Activated CD4-positive, CD25-positive, alpha-beta regulatory T cell treated with anti-CD3 and anti-CD28 coated beads, Interleukin-2, amount 50 U/mL, for 72 hours (primary cell): ENCODE data around the gene AP2A1.

Experiments used
- DNase-seq: peaks from one replicate; pipeline ENCODE4 v3.0.0; 2021

Gene AP2A1

DNA sequence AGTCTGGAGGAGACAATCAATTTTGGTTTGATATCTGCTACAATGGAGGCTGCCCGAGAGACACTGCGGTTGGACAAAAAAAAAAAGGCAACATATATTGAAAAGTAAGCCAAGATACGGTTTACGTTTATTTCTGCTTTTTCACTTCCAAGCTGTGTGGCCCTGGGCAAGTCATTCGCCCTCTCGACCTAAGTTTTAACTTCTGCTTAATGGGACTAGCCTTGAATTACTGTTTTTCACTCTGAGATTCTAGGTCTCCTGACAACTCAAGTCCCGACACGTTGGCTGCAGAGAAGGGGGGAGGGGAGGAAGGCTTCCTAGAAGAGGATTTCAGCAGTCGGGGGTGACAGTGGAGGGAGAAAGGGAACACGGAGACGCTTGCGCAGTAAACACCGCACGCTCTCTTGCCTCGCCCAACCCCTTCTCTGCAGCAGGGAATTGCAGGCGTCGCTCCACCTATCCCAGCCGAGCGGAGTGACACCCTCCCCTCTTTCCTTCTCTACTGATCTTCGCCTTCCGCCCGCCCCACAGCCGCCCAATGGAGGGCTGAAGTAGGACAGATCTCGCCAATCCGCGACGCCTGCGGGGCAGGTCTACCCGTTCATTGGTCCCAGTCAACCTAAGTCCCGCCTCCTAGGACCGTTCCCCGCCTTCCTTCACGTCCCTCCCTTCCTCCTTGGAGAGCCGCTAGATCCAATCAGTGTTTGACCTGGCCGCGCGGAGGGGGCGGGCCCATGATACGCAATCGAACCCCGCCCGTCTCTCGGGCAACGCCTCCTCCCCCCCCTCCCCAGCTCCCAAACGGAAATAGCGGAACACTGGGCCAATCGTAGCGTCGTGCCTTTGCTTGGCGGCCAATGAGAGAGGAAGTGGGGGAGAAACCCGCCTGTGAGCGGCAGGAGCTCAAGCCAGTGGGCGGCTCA is 533 bp upstream of the AP2A1 start:
- DNase-seq = peak; percentile 97

DNA sequence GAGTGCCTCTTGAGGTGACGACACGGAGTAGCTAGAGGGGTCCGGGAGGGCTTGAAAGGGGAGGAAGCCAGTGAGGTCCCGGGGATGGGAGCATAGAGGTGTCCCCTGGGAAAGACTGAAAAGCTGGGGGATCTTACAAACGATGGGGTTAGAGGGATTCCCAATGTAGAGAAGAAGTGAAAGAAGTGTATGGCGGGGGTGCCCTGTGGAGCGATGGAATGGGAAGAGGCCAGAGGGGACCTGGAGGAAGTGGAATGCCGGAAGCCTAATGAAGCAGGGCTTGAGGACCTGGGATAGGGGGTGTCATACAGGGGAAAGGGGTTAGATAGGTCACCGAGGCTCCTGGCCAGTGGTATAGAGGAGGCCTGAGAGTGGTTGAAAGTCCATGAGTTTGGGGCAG is 580 bp downstream of the AP2A1 start:
- no peak for DNase-seq

DNA sequence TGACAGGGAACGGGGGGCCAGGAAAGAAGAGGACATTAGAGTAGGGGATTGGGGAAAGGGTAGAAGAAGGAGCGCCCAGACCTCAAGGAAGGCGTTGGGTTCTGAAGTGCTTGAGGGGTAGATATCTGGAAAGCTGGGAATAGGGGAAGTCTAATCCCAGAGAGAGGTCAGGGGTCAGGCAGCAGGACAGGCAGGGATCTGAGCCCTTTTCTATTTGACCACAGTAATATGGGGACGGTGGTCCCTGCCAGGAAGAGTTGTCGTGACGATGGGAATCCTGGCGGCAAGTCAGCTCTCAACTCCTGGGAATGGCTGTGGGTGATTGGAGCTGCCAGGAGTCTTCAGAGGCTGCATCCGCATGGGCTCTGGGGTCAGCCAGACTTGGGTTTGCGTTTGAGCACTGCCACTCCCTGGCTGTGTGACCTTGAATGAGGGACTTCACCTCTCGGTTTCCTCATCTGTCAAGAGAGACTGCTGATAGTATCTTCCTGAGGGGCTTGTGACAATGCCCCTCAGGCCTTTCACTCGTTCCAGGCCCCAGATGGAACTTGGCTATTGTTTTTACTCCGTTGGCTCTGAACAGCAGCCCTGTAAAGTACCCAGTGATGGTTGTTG is 1.3 kb downstream of the AP2A1 start:
- DNase-seq = no peak

DNA sequence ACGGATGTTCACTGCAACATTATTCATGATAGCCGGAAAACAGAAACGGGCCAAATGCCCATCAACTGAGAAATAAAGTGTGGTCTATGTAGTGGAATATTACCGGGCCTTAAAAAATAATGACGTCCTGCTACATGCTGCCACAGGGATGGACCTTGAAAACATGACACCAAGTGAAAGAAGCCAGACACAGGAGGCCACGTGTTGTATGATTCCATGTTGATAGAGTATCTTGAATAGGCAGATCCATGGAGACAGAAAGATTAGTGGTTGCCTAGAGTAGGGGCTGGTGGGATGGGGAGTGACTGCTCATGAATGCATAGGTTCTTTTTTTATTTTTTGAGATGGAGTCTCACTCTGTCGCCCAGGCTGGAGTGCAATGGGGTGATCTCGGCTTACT is 3.7 kb downstream of the AP2A1 start:
- DNase-seq = no peak

DNA sequence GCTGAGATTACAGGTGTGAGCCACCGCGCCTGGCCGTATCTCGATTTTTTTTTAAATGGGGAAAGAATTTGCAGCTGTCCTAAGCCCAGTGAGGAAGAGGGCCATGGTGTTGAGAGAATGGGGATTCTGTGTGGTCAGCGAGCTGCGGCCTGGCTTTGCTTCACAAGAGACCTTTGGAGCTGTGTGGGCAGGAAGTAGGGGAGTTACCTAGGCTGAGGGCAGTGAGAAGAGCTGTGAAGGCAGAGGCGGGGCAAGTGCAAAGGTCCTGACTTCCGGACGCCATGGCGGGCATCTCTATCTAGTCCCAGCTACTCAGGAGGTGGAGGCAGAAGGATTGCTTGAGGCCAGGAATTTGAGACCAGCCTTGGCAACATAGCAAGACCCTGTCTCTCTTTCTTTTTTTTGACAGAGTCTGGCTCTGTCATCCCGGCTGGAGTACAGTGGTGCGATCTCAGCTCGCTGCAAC is 4.9 kb downstream of the AP2A1 start:
- no peak for DNase-seq

DNA sequence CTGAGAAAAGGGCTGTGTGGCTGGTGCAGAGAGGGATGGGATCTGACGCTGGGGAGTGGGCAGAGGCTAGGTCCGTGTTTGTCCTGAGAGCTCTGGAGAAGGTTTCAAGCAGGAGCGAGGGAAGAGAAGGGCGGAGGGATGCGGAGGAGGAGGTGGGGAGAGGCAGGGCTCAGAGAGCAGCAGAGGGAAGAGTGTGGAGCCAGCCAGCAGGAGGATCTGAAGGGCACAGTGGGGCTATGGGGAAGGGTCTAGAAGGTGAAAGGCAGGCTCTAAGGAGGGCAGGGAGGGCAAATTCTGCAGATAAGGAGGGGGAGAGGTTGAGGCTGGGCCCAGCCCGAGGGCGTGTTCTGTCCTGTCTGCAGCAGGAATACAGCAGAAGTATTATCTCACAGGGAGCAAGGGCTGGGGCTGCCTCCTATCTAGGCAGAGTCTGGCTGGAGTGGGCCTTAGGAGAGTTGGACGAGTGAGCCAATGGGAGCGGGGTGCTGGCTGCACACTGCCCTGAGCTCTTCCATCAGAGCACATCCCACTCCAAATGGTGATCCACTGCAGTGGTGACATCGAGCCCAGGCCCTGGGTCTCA is 6.1 kb downstream of the AP2A1 start:
- no peak for DNase-seq

DNA sequence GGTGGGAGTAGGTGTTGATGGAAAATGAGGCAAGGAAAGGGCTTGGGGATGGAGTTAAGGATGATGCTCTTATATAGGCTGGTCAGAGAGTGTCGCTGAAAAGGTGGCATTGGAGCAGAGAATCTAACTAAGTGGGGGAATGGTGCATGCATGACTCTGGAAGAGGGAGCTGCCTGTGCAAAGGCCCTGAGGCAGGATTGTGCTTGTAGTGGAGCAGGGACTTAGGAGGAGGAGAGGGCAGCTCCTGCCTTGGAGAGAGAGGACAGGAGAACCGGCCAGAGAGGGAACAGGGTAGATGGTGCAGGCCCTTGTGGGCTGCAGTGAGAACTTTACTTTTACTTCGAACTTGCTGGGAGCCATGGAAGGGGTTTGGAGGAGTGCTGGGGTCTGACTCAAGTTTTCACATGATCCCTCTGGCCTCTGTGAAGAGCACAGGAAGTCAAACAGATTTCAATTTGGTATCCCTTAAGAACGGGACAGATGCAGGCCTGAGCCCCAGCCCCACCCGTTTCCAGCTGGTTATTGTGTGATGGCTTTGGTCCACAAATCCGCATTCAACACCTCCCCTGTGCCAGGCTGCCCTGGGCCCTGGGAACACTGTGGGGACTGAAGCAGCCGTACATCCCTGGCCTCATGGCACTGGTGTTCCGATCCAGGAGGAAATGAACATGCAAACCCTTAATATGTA is 7.0 kb downstream of the AP2A1 start:
- DNase-seq = no peak

DNA sequence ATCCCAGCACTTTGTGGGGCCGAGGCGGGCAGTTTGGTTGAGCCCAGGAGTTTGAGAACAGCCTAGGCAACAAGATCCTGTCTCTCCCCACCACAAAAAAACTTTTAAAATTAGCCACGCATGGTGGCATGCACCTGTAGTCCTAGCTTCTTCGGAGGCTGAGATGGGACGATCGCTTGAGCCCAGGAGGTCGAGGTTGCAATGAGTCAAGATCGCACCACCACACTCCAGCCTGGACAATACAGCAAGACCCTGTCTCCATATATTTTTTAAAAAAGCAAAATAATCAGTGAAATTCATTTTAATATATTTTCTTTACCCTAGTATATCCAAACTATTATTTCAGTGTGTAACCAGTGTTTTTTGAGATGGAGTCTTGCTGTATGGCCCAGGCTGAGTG is 8.2 kb downstream of the AP2A1 start:
- DNase-seq = no peak

DNA sequence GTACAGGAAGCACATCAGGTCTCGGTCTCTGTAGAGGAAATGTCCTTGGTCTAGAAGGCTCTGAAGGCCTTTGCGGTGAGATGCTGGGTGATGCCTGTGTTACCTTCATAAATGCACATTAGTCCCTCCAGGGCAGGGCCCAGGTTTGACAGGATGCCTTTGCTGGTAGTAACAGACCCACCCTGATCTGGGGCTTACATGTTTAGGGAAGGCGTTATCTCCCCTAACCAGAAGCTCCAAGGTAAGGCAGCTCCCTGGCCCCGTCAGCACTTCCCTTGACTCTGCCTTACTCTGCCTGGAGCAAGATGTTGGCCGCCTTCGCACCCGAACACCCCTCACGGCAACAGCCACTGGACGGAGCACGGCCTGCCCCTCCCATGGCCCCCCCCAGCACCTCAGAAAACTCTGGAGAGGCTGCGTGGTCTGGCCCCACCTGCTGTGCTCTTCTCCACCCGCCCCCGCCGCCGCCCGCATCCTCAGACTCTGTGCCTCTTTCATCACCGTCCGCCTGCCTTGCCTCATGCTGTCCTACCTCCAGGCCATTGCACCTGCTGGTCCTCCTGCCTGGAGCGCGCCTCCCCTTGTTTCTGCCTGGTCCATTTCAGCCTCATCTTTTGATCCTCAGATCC is 9.1 kb downstream of the AP2A1 start:
- DNase-seq = no peak

DNA sequence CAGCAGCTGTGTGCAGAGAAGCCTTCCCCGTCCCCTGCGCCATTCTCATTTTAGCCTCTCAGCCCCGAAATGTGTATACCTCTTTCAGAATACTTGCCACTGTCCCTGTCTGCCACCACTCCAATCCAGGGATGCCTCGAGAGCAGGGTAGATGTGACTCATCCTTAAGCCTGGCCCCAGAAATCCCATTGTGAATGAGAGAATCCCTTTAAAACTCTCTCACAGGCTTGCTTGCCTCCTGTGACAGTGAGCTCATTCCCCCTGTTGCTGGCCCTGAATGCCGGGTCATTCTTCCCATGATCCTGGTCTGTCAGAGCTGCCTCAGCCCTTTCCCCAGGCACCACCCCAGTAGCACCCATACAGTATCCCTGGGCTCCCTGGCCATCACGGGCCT is 9.6 kb downstream of the AP2A1 start:
- no peak for DNase-seq

DNA sequence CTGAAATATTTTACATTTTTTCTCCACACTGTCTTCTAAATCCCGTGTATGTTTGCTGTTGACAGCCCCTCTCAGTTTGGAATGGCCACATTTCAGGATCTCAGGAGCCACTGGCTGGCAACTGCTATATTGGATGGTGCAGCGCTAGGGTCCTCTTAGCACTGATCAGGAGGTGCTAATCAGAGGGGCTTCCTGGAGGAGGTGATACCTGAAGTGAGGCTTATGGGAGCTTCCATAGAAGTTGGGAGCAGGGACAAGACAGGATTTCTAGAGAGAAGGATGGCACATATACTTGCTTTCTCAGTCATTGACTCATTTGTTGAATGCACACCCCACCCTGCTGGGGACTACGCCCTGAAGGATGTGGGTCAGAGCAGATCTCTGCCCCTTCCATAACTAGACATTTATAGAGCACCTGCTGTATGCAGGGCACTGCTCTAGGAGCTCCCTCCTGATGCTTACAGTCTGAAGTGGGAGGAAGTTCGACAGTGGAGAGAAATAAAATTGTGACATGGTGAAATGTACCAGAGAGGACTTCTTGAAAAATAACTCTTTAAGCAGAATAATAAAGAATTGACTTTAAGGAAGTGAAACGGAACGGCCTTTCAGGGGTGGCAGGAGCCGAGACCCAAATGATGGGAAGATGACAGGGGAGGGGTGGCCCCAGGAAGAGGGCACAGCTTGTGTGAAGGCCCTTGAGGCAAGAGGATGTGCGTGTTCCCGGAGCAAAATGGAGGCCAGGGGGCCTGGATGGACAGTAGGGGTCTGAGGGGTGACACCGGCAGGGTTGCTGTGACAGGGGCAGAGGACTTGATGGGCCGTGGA is 13.1 kb downstream of the AP2A1 start:
- DNase-seq = no peak

DNA sequence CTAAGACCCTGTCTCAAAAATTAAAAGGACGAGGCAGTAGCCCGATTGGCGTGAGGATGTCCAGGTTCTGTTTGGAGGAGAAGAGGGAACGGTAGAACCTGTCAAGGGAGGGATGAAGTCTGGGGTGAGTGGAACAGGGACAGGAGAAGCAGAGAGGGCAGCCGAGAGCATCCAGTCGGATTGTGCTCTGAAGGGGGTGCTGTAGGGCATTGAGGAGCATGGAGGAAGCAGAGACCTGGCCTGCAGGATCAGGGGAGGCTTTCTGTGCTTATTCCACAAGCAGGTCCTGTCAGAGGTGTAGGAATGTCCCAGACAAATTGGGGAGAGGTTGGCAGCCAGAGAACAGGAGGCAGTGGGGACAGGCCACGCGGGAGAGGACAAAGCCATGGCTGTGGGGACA is 14.1 kb downstream of the AP2A1 start:
- no peak for DNase-seq

DNA sequence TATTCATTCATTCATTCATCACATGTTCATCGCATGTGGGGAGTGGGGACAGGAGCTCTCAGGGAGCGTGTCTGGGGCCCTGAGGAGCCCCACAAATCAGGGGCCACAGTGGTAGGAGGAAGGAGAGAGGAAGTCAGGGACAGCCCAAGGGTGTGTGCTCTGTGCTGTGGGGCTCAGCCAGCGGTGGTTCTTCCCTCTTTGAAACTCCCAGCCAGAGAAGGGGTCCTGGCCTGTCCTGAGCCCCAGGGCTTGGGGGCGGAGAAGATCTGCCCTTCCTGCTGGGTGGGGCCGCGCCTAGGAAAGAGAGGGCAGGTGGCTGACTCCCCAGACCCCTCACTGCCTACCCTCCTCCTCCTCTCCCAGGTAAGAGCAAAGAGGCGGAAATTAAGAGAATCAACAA is 14.6 kb downstream of the AP2A1 start:
- no peak for DNase-seq

DNA sequence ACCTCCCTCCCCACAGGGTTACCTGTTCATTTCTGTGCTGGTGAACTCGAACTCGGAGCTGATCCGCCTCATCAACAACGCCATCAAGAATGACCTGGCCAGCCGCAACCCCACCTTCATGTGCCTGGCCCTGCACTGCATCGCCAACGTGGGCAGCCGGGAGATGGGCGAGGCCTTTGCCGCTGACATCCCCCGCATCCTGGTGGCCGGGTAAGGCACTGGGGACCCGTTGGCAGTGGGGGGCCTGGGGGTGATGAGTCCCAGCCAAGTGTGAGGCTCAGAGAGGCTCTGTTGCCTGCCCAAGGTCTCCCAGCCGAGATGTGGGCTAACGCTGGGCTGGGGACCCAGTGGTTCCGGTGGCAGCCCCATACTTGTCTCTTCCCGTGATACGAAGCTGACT is 15.7 kb downstream of the AP2A1 start:
- no peak for DNase-seq

DNA sequence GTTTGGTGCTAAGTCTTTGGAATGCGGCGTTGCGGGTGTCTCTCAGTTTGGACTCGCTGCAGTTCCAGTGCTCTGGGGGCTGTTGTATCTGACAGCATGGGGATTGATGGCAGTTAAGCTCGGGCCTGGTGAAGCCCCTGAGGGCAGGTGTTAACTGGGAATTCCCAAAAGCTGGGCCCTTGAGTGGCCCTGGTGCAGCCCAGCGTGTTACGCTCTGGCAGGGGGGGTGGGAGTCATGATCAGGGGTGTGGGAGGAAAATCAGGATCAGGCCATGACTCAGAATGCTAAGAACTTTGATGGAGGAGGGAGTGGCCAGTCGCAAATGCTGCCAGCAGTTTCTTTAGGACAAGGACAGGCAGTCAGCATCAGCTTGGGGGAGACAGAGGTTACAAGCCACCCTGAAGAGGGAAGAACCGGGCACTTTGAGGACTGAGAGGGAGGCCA is 19.6 kb downstream of the AP2A1 start:
- DNase-seq = no peak

DNA sequence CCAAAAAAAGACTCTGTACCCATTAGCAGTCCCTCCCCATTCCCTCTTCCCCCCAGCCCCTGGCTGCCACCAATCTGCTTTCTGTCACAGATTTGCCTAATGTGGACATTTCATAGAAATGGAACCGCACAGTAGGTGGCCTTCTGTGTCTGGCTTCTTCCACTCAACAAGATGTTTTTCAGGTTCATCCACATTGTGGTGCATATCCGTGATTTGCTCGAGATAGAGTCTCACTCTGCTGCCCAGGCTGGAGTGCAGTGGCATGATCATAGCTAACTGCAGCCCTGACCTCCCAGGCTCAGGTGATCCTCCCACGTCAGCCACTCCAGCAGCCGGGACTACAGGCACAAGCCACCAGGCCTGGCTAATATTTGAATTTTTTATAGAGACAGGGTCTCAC is 20.9 kb downstream of the AP2A1 start:
- no peak for DNase-seq

DNA sequence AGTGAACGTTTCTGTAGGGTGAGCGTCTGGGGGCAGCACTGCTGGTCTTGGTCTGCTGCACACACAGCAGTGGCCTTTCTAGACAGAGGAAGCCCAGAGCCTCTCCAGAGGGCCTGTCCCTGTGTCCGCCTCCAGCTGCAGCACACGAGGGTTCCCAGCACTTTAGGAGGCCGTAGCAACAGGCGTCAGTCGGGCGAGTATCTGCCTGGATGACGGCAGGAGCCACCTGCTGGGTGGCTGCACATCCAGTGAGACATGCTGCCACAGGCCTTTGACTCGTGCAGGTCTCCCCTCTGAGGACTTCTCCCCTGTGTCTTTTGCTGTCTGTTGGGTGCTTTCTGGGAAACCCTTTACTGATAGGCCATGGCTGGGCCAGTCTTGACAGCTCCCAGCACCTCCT is 22.1 kb downstream of the AP2A1 start:
- DNase-seq = no peak

DNA sequence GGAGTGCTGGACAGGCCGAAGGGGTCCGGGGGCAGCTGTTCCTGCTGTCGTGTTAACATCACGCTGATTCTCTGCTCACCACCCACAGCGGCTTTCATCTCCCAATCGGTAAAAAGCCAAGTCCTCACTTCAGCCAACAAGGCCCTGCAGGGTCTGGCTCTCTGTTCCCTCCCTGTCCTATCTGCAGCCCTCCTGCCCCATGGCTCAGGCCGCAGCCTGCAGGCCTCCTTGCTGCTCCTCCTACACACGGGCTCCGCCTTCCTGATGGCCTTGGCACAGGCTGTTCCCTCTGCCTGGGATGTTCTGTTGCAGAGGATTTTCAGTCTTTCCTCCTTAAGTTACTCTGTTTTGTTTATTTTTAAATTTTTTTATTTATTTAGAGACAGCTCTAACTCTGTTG is 24.1 kb downstream of the AP2A1 start:
- no peak for DNase-seq

DNA sequence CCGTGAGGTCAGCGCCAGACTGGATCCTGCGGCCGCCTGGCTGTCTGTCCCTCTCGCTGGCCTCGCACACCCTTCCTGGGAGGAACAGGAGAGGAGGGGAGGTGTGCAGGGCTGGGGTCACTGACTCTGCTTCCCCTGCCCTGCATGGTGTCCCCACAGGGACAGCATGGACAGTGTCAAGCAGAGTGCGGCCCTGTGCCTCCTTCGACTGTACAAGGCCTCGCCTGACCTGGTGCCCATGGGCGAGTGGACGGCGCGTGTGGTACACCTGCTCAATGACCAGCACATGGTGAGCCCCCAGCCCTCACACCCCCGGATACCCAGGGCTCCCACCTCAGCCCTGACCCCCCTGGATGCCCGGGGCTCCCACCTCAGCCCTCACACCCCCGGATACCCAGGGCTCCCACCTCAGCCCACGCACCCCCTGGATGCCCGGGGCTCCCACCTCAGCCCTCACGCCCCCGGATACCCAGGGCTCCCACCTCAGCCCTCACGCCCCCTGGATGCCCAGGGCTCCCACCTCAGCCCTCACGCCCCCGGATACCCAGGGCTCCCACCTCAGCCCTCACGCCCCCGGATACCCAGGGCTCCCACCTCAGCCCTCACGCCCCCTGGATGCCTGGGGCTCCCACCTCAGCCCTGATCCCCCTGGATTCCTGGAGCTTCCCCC is 25.1 kb downstream of the AP2A1 start:
- no peak for DNase-seq

DNA sequence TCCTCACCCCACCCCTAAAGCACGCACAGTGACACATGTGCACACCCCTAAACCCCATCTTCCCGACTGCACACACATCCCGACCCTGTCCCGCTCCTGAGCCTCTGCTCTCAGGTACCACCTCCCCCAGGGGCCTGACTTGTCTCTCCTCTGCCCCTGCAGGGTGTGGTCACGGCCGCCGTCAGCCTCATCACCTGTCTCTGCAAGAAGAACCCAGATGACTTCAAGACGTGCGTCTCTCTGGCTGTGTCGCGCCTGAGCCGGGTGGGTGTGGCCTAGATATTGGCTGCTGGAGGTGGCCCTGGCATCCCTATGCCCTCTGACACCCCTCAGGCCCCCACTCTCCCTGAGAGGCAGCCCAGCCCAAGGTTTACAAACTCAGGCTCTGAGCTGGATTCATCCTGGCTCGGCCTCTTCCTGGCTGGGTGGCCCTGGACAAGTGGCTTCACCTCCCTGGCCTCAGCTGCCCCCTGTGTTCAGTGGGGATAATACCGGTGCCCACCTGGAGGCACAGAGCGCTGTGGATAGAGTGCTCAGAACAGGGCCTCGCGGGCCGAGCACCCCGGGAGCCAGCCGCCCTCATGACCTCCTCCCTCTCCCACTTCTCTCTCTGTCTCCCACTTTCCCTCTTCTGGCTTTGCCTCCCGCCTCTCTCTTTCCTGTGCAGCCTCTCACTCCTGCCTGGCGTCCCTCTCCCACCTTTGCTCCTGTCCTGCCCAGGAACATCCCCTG is 26.2 kb downstream of the AP2A1 start:
- DNase-seq = no peak

DNA sequence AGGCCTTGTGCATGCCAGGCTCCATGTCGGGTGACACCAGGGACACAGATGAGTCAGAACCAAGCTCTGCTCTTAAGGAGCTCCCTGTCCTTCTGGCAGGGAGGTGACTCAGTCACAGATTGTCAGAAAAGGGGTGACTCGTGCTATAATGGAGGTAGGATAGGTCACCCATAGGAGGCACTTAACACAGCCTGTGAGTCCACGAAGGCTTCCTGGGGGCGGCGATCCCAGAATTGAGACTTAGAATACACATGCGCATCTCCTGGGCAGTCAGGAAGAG is 26.7 kb downstream of the AP2A1 start:
- no peak for DNase-seq
